GM12878 (cell line): ENCODE results near the gene NDUFB7. TPM values are rescaled to one million over a fixed set of nuclear protein-coding genes. Genes with fewer than 3 reads are reported as not detected.

Experiments
- ATAC-seq: fragments of 200-7000 bp; cut with Tn5 transposase; 3 replicates; pipeline ENCODE4 v1.9.1; 2020; ENCODE audit warnings: mild to moderate bottlenecking, moderate library complexity
- BruUV-seq: library from RNA; stranded (reverse); fragments of 400-500 nt; replicated peaks from 2 replicates; lab custom pipeline; 2021; lab: Mats Ljungman, UMichigan
- CTCF ChIA-PET: fragments of 300-600 bp; sonication (Branson Sonifier 250); formaldehyde crosslinking; extraction: SDS; loops from one replicate; lab custom pipeline; 2021; ENCODE audit warnings: inconsistent platforms; lab: Yijun Ruan, JAX
- POLR2A ChIA-PET: fragments of 350-600 bp; formaldehyde crosslinking; extraction: SDS; loops from one replicate; lab custom pipeline; 2021; ENCODE audit warnings: inconsistent platforms; lab: Charles Lee
- RAD21 ChIA-PET: fragments of 300-600 bp; sonication (Branson Sonifier 250); formaldehyde crosslinking; loops from one replicate; lab custom pipeline; 2023; ENCODE audit warnings: antibody characterized with exemption; ENCODE audit not compliant: unreplicated experiment; lab: Charles Lee
- SMC1A ChIA-PET: fragments of 300-600 bp; sonication (Branson Sonifier 250); formaldehyde crosslinking; loops from one replicate; lab custom pipeline; 2023; ENCODE audit not compliant: unreplicated experiment, uncharacterized antibody; lab: Charles Lee
- DNase-seq: peaks from one replicate; pipeline ENCODE4 v3.0.0-alpha.2; 2011; ENCODE audit warnings: low read depth, low spot score
- FAIRE-seq: peaks from 3 replicates; lab custom pipeline; 2011; peaks lifted over from hg19 to GRCh38; lab: Jason Lieb, UNC
- H2AFZ ChIP-seq: 2 replicates; pipeline ENCODE4 v1.6.0; 2011; ENCODE audit warnings: low read depth, low read length, control low read depth; ENCODE audit not compliant: control insufficient read depth
- H3K27ac ChIP-seq: 2 replicates; pipeline ENCODE4 v1.5.1; 2011; ENCODE audit warnings: control low read depth; ENCODE audit not compliant: control insufficient read depth, insufficient read depth
- H3K27me3 ChIP-seq, 2 experiments: replicated peaks in 1 of 2; 2 replicates each; pipeline versions ENCODE4 v1.6.0 to v1.6.1; 2011; ENCODE audit warnings: low read length in 1 of 2; ENCODE audit not compliant: control insufficient read depth in 2 of 2, insufficient read depth in 2 of 2
- H3K36me3 ChIP-seq, 2 experiments: 2 replicates each; pipeline ENCODE4 v1.5.1; 2011; ENCODE audit warnings: low read length in 1 of 2; ENCODE audit not compliant: control insufficient read depth in 2 of 2, insufficient read depth in 2 of 2
- H3K4me1 ChIP-seq: 2 replicates; pipeline ENCODE4 v1.6.1; 2011; ENCODE audit warnings: mild to moderate bottlenecking, low read length, moderate library complexity, mixed read lengths; ENCODE audit not compliant: control insufficient read depth, insufficient read depth
- H3K4me2 ChIP-seq: 2 replicates; pipeline ENCODE4 v1.6.0; 2011; ENCODE audit warnings: control low read depth; ENCODE audit not compliant: control insufficient read depth, insufficient read depth
- H3K4me3 ChIP-seq: fragments of 200-600 bp; sonication (generic); 2 replicates; pipeline ENCODE4 v1.5.1; 2016
- H3K79me2 ChIP-seq: 2 replicates; pipeline ENCODE4 v1.6.0; 2011; ENCODE audit warnings: low read length; ENCODE audit not compliant: control insufficient read depth, insufficient read depth
- H3K9ac ChIP-seq: 2 replicates; pipeline ENCODE4 v1.8.0; 2011; ENCODE audit warnings: low read length, control low read depth, mixed read lengths; ENCODE audit not compliant: control insufficient read depth, insufficient read depth
- H3K9me3 ChIP-seq: replicated peaks from 3 replicates; pipeline ENCODE4 v1.5.1; 2011; ENCODE audit warnings: mild to moderate bottlenecking, low read length; ENCODE audit not compliant: control insufficient read depth, insufficient read depth
- H4K20me1 ChIP-seq: 2 replicates; pipeline ENCODE4 v1.6.0; 2011; ENCODE audit not compliant: control insufficient read depth, insufficient read depth
- BHLHE40 ChIP-seq, 2 experiments: fragments of 450-650 bp in 1 of 2; IDR thresholded peaks; 2 replicates each; pipeline ENCODE4 v1.6.1; 2011 to 2017; ENCODE audit warnings: low read depth in 2 of 2, borderline replicate concordance in 1 of 2, improper control_type of control experiment in 1 of 2, low read length in 1 of 2, mild to moderate bottlenecking in 1 of 2
- BRCA1 ChIP-seq: IDR thresholded peaks from 2 replicates; pipeline ENCODE4 v1.6.1; 2011; ENCODE audit warnings: low read depth, low read length, improper control_type of control experiment
- CBX3 ChIP-seq: fragments of 200-600 bp; sonication (generic); IDR thresholded peaks from 2 replicates; pipeline ENCODE4 v1.6.1; 2016; ENCODE audit warnings: low read depth, borderline replicate concordance
- CREB1 ChIP-seq: IDR thresholded peaks from 2 replicates; pipeline ENCODE4 v1.6.1; 2012; ENCODE audit warnings: low read depth, mild to moderate bottlenecking, inconsistent platforms
- FOXK2 ChIP-seq: fragments of 450-650 bp; IDR thresholded peaks from 2 replicates; pipeline ENCODE4 v1.6.1; 2017; ENCODE audit warnings: mild to moderate bottlenecking, moderate library complexity
- HCFC1 ChIP-seq: fragments of 150-350 bp; IDR thresholded peaks from 2 replicates; pipeline ENCODE4 v1.6.1; 2014; ENCODE audit warnings: low read length
- IRF4 ChIP-seq: IDR thresholded peaks from 2 replicates; pipeline ENCODE4 v1.6.1; 2011; ENCODE audit warnings: low read depth, low read length
- JUNB ChIP-seq: IDR thresholded peaks from 2 replicates; pipeline ENCODE4 v1.6.1; 2016; ENCODE audit warnings: antibody characterized with exemption, mild to moderate bottlenecking
- MTA3 ChIP-seq: IDR thresholded peaks from 2 replicates; pipeline ENCODE4 v1.6.1; 2012; ENCODE audit warnings: low read length, inconsistent platforms, borderline replicate concordance
- NFYB ChIP-seq: IDR thresholded peaks from 2 replicates; pipeline ENCODE4 v1.6.1; 2011; ENCODE audit warnings: low read depth, mild to moderate bottlenecking, low read length, improper control_type of control experiment, moderate library complexity; ENCODE audit not compliant: insufficient read depth
- NRF1 ChIP-seq: conservative IDR thresholded peaks from 2 replicates; pipeline ENCODE4 v1.6.1; 2011; ENCODE audit warnings: mild to moderate bottlenecking, low read depth, low read length, improper control_type of control experiment
- PML ChIP-seq: IDR thresholded peaks from 2 replicates; pipeline ENCODE4 v1.6.1; 2012; ENCODE audit warnings: low read length, inconsistent platforms
- POLR2AphosphoS5 ChIP-seq: IDR thresholded peaks from 2 replicates; pipeline ENCODE4 v1.6.1; 2011; ENCODE audit warnings: mild to moderate bottlenecking, low read length, inconsistent platforms
- SREBF1 ChIP-seq: IDR thresholded peaks from 2 replicates; pipeline ENCODE4 v1.6.1; 2012; ENCODE audit warnings: mild to moderate bottlenecking, low read length
- TARDBP ChIP-seq: IDR thresholded peaks from 2 replicates; pipeline ENCODE4 v1.6.1; 2016; ENCODE audit warnings: borderline replicate concordance
- TCF7 ChIP-seq: IDR thresholded peaks from 2 replicates; pipeline ENCODE4 v1.6.1; 2014; ENCODE audit warnings: antibody characterized with exemption, borderline replicate concordance
- ZBED1 ChIP-seq: IDR thresholded peaks from 2 replicates; pipeline ENCODE4 v1.6.1; 2016; ENCODE audit warnings: borderline replicate concordance
- ZNF622 ChIP-seq: fragments of 450-650 bp; IDR thresholded peaks from 2 replicates; pipeline ENCODE4 v1.6.1; 2017; ENCODE audit warnings: mild to moderate bottlenecking, inconsistent platforms
- ZSCAN29 ChIP-seq: fragments of 450-650 bp; IDR thresholded peaks from 2 replicates; pipeline ENCODE4 v1.6.1; 2017; ENCODE audit warnings: mild to moderate bottlenecking, moderate library complexity
- WGBS: methylation state at CpG from one replicate; pipeline ENCODE4 v1.1.6; 2016; ENCODE audit warnings: low lambda C conversion rate; ENCODE audit not compliant: insufficient replicate concordance, insufficient coverage; ENCODE audit errors: missing lambda C conversion rate; 5-methylcytosine and 5-hydroxymethylcytosine counted together
- in situ Hi-C: fragments of 300-500 bp; cut with MboI; formaldehyde crosslinking; loops from 9 replicates; pipeline ENCODE4 v1.14.3; 2018; ENCODE audit warnings: mixed read lengths
- intact Hi-C: fragments of 100-400 bp; cut with micrococcal nuclease; formaldehyde crosslinking; loops from one replicate; pipeline ENCODE4 v1.14.2; 2022; ENCODE audit not compliant: unreplicated experiment
- polyA plus RNA-seq, 11 experiments: library from polyadenylated mRNA; depleted of rRNA in 4 of 11; unstranded in 6 of 11; stranded (reverse) in 5 of 11; fragments of >200 nt; fragmentation: Nextera tagmentation in 4 of 11; fragmentation: Illumina TruSeq in 1 of 11; extraction: Ambion mirVana in 4 of 11; extraction: Trizol in 1 of 11; gene quantifications; 1 replicate in 1 of 11; 2 replicates in 10 of 11; pipeline versions ENCODE4 v1.2.1 to v1.2.3, GENCODE V29; 2011 to 2016; ENCODE audit warnings: inconsistent platforms in 2 of 11, missing spikeins in 2 of 11, low read depth in 1 of 11
- total RNA-seq, 4 experiments: library from RNA; depleted of rRNA in 3 of 4; stranded (reverse); fragments of >200 nt in 3 of 4; fragmentation: Illumina TruSeq in 1 of 4; extraction: Trizol in 1 of 4; gene quantifications; 2 replicates each; pipeline versions ENCODE4 v1.2.1 to v1.2.3, GENCODE V29; 2013 to 2021

The NDUFB7 gene
- total and polyA plus RNA-seq, 10 of the 15 experiments (the other 5 are each of a cell fraction or from before 2014, with no cell fraction given), result 14.6 to 480 (median 182) TPM

GRCh38 chr19:14563590-14563926 is 8.3 kb downstream of the NDUFB7 start:
- CTCF ChIA-PET, result interaction anchor here (0.5 to 0.6 kb wide), 2 partner anchors 36 to 296 kb away, joined by 3 read pairs; no protein-coding TSS in a partner anchor
- no peak for FAIRE-seq
- WGBS, result 73% methylated on average over 14 of the region's 16 CpGs

More at GRCh38 chr19:14563590-14563926, 8.3 kb downstream of the NDUFB7 start:
- no TSS peak for BruUV-seq
- Histone ChIP-seq H3K4me1 (peaks cover 7% of the 10 kb centered on the region), H3K4me3 (no peak overlapping the region), H3K9ac (no peak overlapping the region), H3K27ac (no peak overlapping the region), H3K9me3 (no peaks in the 10 kb centered on the region), H3K36me3 (peaks cover 0 to 12% of the 10 kb centered on the region in 2 experiments; a peak in 3 of 4 replicates), H4K20me1 (no peaks in the 10 kb centered on the region), H2AFZ (no peak overlapping the region), H3K27me3 (no peaks in the 10 kb centered on the region), H3K4me2 (no peak overlapping the region), H3K79me2 (no peaks in the 10 kb centered on the region; the same call in 1 of the 2 replicates)
- ChIA-PET RAD21 (no interaction called here), SMC1A (no interaction called here), POLR2A (no interaction called here)
- DNase-seq (no peak), ATAC-seq (no peak)
- intact Hi-C loops (no loop called here), in situ Hi-C loops (no loop called here)
- TF ChIP-seq ZBED1, result no peak
- no peak for TF ChIP-seq MTA3
- TF ChIP-seq NFYB, result no peak
- no peak for TF ChIP-seq NRF1
- TF ChIP-seq BHLHE40 (IDR thresholded peaks at IDR 0.05; ENCODE audit: borderline replicate concordance in 1 of 2, low read depth in 2 of 2, low read length in 1 of 2), result no peak
- TF ChIP-seq ZSCAN29, result no peak
- TF ChIP-seq PML, result no peak
- no peak for TF ChIP-seq CREB1
- no peak for TF ChIP-seq JUNB
- no peak for TF ChIP-seq ZNF622
- no peak for TF ChIP-seq SREBF1
- TF ChIP-seq TCF7, result no peak
- TF ChIP-seq BRCA1, result no peak
- no peak for TF ChIP-seq CBX3
- TF ChIP-seq TARDBP, result no peak
- no peak for TF ChIP-seq POLR2AphosphoS5
- no peak for TF ChIP-seq HCFC1
- TF ChIP-seq IRF4, result no peak
- TF ChIP-seq FOXK2, result no peak
